NCI-H526 treated with DMSO at 0.1 percent for 48 hours (cell line): Measurements from ENCODE around the gene ZNF600.
"Not testable (repeated sequence)": the region's sequence is repeated elsewhere in the genome, so short reads cannot be mapped to it uniquely, and the experiment has no call there.

ENCODE experiments used
- DNase-seq: peaks from one replicate; lab custom pipeline; 2025; lab: John Stamatoyannopoulos, UW

ZNF600 gene

GRCh38 chr19:52741951-52742485 lies 44.6 kb downstream of the ZNF600 start:
- no peak for DNase-seq

GRCh38 chr19:52741371-52741770 lies 45.2 kb downstream of the ZNF600 start:
- DNase-seq = not testable (repeated sequence)

GRCh38 chr19:52739576-52739975 lies 47.0 kb downstream of the ZNF600 start:
- DNase-seq = no peak

- no peak for DNase-seq
Measured at GRCh38 chr19:52735734-52736133, 50.9 kb downstream of the ZNF600 start.

GRCh38 chr19:52734893-52735661 lies 51.5 kb downstream of the ZNF600 start, which contains the start of gene ZNF611:
TSS of gene ZNF611 (minus strand) at chr19:52735044. CDS start at chr19:52715894, 19,150 bp downstream.
- DNase-seq = peak; percentile 95

GRCh38 chr19:52734331-52734892 lies 52.2 kb downstream of the ZNF600 start:
- peak; percentile 45 for DNase-seq

- DNase-seq = not testable (repeated sequence)
Measured at GRCh38 chr19:52726051-52726450, 60.5 kb downstream of the ZNF600 start.

- no peak for DNase-seq
Measured at GRCh38 chr19:52725528-52725961, 61.0 kb downstream of the ZNF600 start.

GRCh38 chr19:52724701-52725514 lies 61.7 kb downstream of the ZNF600 start:
- no peak for DNase-seq

GRCh38 chr19:52723907-52724598 lies 62.5 kb downstream of the ZNF600 start:
- DNase-seq = not testable (repeated sequence)

- DNase-seq = no peak
Measured at GRCh38 chr19:52722062-52723003, 64.3 kb downstream of the ZNF600 start.

GRCh38 chr19:52720541-52720940 lies 66.0 kb downstream of the ZNF600 start:
- DNase-seq = not testable (repeated sequence)

- DNase-seq = no peak
Measured at GRCh38 chr19:52716522-52716921, 70.1 kb downstream of the ZNF600 start.

GRCh38 chr19:52715902-52716301 lies 70.7 kb downstream of the ZNF600 start:
- not testable (repeated sequence) for DNase-seq

- not testable (repeated sequence) for DNase-seq
Measured at GRCh38 chr19:52715330-52715729, 71.3 kb downstream of the ZNF600 start.
